ENCODE results near the gene TSPAN19.

- TF ChIP-seq CTCF (conservative IDR thresholded peaks at IDR 0.05): no peak
- TF ChIP-seq ZFX (IDR thresholded peaks at IDR 0.05): no peak
Measured at GRCh38 chr12:85017618-85018017, 18.5 kb downstream of the TSPAN19 start.

Measured in C4-2B (cell line).